DMS 273 treated with DMSO at 0.1 percent for 48 hours (cell line): ENCODE measurements around the gene WWC1.

ENCODE experiments used
- DNase-seq: peaks from one replicate; lab custom pipeline; 2025; lab: John Stamatoyannopoulos, UW

Gene WWC1

GRCh38 chr5:168486136-168486879 is 194.9 kb downstream of the WWC1 start, which contains the start of gene RARS1:
Gene RARS1, plus strand, starts transcription at chr5:168486471. Its CDS starts 28 bp downstream, at chr5:168486499.
- DNase-seq = peak; percentile 72

- no peak for DNase-seq
Observed at GRCh38 chr5:168489059-168489458, 197.6 kb downstream of the WWC1 start.

GRCh38 chr5:168494057-168494555 is 202.7 kb downstream of the WWC1 start:
- no peak for DNase-seq

DNA sequence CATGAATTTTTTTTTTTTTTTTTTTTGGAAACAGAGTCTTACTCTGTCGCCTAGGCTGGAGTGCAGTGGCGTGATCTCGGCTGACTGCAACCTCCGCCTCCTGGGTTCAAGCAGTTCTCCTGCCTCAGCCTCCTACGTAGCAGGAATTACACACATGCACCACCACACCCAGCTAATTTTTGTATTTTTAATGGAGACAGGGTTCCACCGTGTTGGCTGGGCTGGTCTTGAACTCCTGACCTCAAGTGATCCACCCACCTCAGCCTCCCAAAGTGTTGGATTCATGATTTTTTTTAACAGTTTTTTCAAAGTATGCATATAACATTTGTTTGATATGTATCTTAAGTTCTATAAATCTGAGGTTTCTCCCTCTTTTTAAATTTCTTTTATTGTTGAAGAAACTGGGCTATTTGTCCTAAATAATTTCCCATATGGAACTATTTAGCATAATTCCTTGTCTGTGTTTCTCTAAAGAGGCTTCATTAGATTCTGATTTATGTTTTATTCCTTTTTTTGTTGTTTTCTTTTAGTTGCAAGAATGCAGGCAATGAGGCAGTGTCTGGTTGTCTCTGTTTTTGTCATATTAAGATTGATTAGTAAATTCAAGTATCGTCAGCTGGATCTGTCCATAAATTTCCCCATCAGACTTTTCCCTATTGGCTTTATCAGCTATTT is 211.3 kb downstream of the WWC1 start:
- DNase-seq = no peak

GRCh38 chr5:168513861-168514428 is 222.5 kb downstream of the WWC1 start:
- DNase-seq = no peak
